HepG2 (cell line): ENCODE data around the gene PDHX. TPM values are rescaled to one million over a fixed set of nuclear protein-coding genes. Genes with fewer than 3 reads are reported as not detected.

Experiments used
- CEBPG ChIP-seq: IDR thresholded peaks from 2 replicates; pipeline ENCODE4 v1.6.1; 2016
- HDAC1 ChIP-seq: sonication (generic); formaldehyde crosslinking; IDR thresholded peaks from 2 replicates; pipeline ENCODE4 v1.5.1; 2020; ENCODE audit warnings: mild to moderate bottlenecking, missing genetic modification reagents
- HIVEP1 ChIP-seq: sonication (generic); formaldehyde crosslinking; IDR thresholded peaks from 2 replicates; pipeline ENCODE4 v1.4.0; 2020; ENCODE audit warnings: mild to moderate bottlenecking, missing genetic modification reagents
- KDM2A ChIP-seq: sonication (generic); formaldehyde crosslinking; IDR thresholded peaks from 2 replicates; pipeline ENCODE4 v1.4.0; 2020; ENCODE audit warnings: low read depth, missing genetic modification reagents, borderline replicate concordance
- KLF9 ChIP-seq: IDR thresholded peaks from 2 replicates; pipeline ENCODE4 v1.6.1; 2016; ENCODE audit warnings: low read depth
- RBM22 ChIP-seq: fragments of 200-400 bp; formaldehyde crosslinking; optimal IDR thresholded peaks from 2 replicates; pipeline ENCODE3; 2017; ENCODE audit warnings: mild to moderate bottlenecking, low read length, moderate library complexity
- RNF2 ChIP-seq: fragments of 450-650 bp; conservative IDR thresholded peaks from 2 replicates; pipeline ENCODE4 v1.6.1; 2016; ENCODE audit warnings: low read depth
- SNAPC2 ChIP-seq: sonication (generic); formaldehyde crosslinking; IDR thresholded peaks from 2 replicates; pipeline ENCODE4 v1.8.1; 2022; ENCODE audit warnings: mild to moderate bottlenecking, missing genetic modification reagents
- ZNF33A ChIP-seq: sonication (generic); formaldehyde crosslinking; IDR thresholded peaks from 2 replicates; pipeline ENCODE4 v1.5.1; 2020; ENCODE audit warnings: missing genetic modification reagents, mild to moderate bottlenecking, moderate library complexity, borderline replicate concordance
- ZNF44 ChIP-seq: sonication (generic); formaldehyde crosslinking; IDR thresholded peaks from 2 replicates; pipeline ENCODE4 v1.5.1; 2020; ENCODE audit warnings: mild to moderate bottlenecking, missing genetic modification reagents
- ZNF652 ChIP-seq: IDR thresholded peaks from 2 replicates; pipeline ENCODE4 v1.6.1; 2016; ENCODE audit warnings: low read depth, borderline replicate concordance
- ZNF75D ChIP-seq: sonication (generic); formaldehyde crosslinking; IDR thresholded peaks from 2 replicates; pipeline ENCODE4 v1.8.1; 2023; ENCODE audit warnings: missing genetic modification reagents, mild to moderate bottlenecking, borderline replicate concordance
- ZNF788 ChIP-seq: sonication (generic); formaldehyde crosslinking; IDR thresholded peaks from 2 replicates; pipeline ENCODE4 v1.5.0; 2020; ENCODE audit warnings: mild to moderate bottlenecking, missing genetic modification reagents, borderline replicate concordance
- polyA plus RNA-seq, 8 experiments: library from polyadenylated mRNA; depleted of rRNA in 3 of 8; stranded (reverse) in 7 of 8; unstranded in 1 of 8; fragments of >200 nt; fragmentation: Illumina TruSeq in 4 of 8; extraction: Trizol in 4 of 8; gene quantifications; 2 replicates each; pipeline versions ENCODE4 v1.2.1 to v1.2.3, GENCODE V29; 2011 to 2016; ENCODE audit warnings: low read depth in 4 of 8, missing spikeins in 1 of 8, mixed read lengths in 1 of 8; ENCODE audit not compliant: insufficient read depth in 1 of 8
- total RNA-seq, 5 experiments: library from RNA; depleted of rRNA; stranded (reverse); fragments of >200 nt; fragmentation: Illumina TruSeq; extraction: Trizol; gene quantifications; 2 replicates each; pipeline ENCODE4 v1.2.3, GENCODE V29; 2016; ENCODE audit warnings: low read depth in 1 of 5
- TF ChIP-seq, protein P1 (sequence below): sonication (generic); formaldehyde crosslinking; IDR thresholded peaks from 2 replicates; pipeline ENCODE4 v1.4.0; 2020; ENCODE audit warnings: mild to moderate bottlenecking, low read depth, missing genetic modification reagents
- TF ChIP-seq, protein P2 (sequence below): sonication (generic); formaldehyde crosslinking; IDR thresholded peaks from 2 replicates; pipeline ENCODE4 v1.5.0; 2020; ENCODE audit warnings: mild to moderate bottlenecking, missing genetic modification reagents, borderline replicate concordance
- TF ChIP-seq, protein P3 (sequence below): sonication (generic); formaldehyde crosslinking; IDR thresholded peaks from 2 replicates; pipeline ENCODE4 v1.5.0; 2020; ENCODE audit warnings: missing genetic modification reagents, mild to moderate bottlenecking, borderline replicate concordance
- TF ChIP-seq, protein P4 (sequence below): IDR thresholded peaks from 2 replicates; pipeline ENCODE4 v1.6.1; 2016; ENCODE audit warnings: mild to moderate bottlenecking

PDHX gene
- total and polyA plus RNA-seq, 2 of the 13 experiments (the other 11 are each of a cell fraction or from before 2014, with no cell fraction given) = 41.0 to 73.8 TPM

DNA sequence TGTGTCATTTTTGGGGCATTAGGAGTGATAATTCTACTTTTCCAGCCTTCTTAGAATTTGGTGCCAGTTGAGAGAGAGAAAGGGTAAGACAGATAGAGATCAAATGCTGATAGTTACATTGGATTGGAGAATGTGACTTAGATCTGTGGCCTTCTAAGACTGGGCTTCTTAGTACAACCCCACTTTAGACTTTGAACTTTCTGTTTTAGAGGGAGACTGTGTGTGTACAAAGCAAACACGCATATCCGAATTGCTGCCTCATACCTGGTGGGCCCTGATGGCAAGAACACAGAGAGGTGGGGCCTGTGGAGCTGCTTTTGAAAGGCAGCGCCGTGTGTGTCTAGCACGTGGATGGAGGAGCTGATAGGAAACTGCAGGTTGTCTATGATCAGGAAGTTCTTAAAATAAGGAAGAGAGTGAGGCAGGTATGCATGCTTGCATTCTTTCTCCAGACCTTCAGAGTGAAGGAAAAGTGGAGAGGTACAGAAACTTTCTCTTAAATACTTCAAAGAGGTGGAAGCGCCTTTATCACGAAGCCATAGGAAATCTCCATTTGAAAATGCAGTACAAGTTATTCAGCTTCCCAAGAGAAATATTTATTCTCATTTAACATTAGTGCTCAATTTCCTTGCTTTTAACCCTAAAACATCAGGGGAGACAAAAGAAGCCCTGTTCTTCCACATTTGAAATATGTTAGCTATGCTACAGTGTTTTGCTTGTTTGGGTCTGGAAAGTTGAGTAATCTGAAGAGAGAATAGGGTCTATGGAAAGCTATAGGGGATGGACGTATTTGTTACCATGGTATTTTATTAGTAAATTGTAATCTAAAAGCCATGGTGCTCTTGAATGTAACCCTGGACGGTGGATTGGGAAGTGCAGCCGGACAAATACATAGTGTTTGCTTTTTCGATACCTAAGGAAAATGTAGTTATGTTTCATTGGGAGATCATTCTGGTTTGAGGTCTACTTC is 13.7 kb downstream of the PDHX start (continued):
- TF ChIP-seq ZNF75D (CRISPR knock-in tag) = no peak
- no peak for TF ChIP-seq ZNF33A (CRISPR knock-in tag)
- TF ChIP-seq RBM22 = no peak
- TF ChIP-seq HDAC1 (CRISPR knock-in tag) = peak; percentile 92
- TF ChIP-seq KLF9 (CRISPR knock-in tag) = no peak
- TF ChIP-seq KDM2A (CRISPR knock-in tag) = peak; percentile 72
- TF ChIP-seq, protein P1, sequence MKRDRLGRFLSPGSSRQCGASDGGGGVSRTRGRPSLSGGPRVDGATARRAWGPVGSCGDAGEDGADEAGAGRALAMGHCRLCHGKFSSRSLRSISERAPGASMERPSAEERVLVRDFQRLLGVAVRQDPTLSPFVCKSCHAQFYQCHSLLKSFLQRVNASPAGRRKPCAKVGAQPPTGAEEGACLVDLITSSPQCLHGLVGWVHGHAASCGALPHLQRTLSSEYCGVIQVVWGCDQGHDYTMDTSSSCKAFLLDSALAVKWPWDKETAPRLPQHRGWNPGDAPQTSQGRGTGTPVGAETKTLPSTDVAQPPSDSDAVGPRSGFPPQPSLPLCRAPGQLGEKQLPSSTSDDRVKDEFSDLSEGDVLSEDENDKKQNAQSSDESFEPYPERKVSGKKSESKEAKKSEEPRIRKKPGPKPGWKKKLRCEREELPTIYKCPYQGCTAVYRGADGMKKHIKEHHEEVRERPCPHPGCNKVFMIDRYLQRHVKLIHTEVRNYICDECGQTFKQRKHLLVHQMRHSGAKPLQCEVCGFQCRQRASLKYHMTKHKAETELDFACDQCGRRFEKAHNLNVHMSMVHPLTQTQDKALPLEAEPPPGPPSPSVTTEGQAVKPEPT (CRISPR knock-in tag) = no peak
- TF ChIP-seq, protein P2, sequence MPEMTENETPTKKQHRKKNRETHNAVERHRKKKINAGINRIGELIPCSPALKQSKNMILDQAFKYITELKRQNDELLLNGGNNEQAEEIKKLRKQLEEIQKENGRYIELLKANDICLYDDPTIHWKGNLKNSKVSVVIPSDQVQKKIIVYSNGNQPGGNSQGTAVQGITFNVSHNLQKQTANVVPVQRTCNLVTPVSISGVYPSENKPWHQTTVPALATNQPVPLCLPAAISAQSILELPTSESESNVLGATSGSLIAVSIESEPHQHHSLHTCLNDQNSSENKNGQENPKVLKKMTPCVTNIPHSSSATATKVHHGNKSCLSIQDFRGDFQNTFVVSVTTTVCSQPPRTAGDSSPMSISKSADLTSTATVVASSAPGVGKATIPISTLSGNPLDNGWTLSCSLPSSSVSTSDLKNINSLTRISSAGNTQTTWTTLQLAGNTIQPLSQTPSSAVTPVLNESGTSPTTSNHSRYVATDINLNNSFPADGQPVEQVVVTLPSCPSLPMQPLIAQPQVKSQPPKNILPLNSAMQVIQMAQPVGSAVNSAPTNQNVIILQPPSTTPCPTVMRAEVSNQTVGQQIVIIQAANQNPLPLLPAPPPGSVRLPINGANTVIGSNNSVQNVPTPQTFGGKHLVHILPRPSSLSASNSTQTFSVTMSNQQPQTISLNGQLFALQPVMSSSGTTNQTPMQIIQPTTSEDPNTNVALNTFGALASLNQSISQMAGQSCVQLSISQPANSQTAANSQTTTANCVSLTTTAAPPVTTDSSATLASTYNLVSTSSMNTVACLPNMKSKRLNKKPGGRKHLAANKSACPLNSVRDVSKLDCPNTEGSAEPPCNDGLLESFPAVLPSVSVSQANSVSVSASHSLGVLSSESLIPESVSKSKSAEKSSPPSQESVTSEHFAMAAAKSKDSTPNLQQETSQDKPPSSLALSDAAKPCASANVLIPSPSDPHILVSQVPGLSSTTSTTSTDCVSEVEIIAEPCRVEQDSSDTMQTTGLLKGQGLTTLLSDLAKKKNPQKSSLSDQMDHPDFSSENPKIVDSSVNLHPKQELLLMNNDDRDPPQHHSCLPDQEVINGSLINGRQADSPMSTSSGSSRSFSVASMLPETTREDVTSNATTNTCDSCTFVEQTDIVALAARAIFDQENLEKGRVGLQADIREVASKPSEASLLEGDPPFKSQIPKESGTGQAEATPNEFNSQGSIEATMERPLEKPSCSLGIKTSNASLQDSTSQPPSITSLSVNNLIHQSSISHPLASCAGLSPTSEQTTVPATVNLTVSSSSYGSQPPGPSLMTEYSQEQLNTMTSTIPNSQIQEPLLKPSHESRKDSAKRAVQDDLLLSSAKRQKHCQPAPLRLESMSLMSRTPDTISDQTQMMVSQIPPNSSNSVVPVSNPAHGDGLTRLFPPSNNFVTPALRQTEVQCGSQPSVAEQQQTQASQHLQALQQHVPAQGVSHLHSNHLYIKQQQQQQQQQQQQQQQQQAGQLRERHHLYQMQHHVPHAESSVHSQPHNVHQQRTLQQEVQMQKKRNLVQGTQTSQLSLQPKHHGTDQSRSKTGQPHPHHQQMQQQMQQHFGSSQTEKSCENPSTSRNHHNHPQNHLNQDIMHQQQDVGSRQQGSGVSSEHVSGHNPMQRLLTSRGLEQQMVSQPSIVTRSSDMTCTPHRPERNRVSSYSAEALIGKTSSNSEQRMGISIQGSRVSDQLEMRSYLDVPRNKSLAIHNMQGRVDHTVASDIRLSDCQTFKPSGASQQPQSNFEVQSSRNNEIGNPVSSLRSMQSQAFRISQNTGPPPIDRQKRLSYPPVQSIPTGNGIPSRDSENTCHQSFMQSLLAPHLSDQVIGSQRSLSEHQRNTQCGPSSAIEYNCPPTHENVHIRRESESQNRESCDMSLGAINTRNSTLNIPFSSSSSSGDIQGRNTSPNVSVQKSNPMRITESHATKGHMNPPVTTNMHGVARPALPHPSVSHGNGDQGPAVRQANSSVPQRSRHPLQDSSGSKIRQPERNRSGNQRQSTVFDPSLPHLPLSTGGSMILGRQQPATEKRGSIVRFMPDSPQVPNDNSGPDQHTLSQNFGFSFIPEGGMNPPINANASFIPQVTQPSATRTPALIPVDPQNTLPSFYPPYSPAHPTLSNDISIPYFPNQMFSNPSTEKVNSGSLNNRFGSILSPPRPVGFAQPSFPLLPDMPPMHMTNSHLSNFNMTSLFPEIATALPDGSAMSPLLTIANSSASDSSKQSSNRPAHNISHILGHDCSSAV = no peak
- no peak for TF ChIP-seq HIVEP1 (CRISPR knock-in tag)
- peak; percentile 79; the same call in 1 of the 2 replicates for TF ChIP-seq SNAPC2
- TF ChIP-seq, protein P3, sequence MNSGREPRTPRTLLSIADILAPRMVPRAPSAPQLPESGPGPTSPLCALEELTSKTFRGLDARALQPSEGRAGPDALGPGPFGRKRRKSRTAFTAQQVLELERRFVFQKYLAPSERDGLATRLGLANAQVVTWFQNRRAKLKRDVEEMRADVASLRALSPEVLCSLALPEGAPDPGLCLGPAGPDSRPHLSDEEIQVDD (CRISPR knock-in tag) = no peak
- TF ChIP-seq ZNF44 (CRISPR knock-in tag) = 0 out of 2 replicates have a peak, but pooled peaks have one; percentile 64
- peak; percentile 72; the same call in 1 of the 2 replicates for TF ChIP-seq ZNF788
- TF ChIP-seq CEBPG (CRISPR knock-in tag) = peak; percentile 64
- TF ChIP-seq, protein P4, sequence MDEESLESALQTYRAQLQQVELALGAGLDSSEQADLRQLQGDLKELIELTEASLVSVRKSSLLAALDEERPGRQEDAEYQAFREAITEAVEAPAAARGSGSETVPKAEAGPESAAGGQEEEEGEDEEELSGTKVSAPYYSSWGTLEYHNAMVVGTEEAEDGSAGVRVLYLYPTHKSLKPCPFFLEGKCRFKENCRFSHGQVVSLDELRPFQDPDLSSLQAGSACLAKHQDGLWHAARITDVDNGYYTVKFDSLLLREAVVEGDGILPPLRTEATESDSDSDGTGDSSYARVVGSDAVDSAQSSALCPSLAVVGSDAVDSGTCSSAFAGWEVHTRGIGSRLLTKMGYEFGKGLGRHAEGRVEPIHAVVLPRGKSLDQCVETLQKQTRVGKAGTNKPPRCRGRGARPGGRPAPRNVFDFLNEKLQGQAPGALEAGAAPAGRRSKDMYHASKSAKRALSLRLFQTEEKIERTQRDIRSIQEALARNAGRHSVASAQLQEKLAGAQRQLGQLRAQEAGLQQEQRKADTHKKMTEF = peak; percentile 90
- TF ChIP-seq RNF2 = peak; percentile 83
- no peak; the same call in none of the 2 replicates for TF ChIP-seq ZNF652 (CRISPR knock-in tag)
